Glomerular endothelial cell (primary cell): ENCODE measurements around the gene INTS1. TPM values are rescaled to one million over a fixed set of nuclear protein-coding genes. Genes with fewer than 3 reads are reported as not detected.
"Not testable (repeated sequence)": the region's sequence is repeated elsewhere in the genome, so short reads cannot be mapped to it uniquely, and the experiment has no call there.

Experiments
- DNase-seq: peaks from one replicate; pipeline ENCODE4 v3.0.0-alpha.2; 2011; ENCODE audit warnings: low read depth, low spot score; ENCODE audit errors: extremely low read depth
- total RNA-seq: library from RNA; depleted of rRNA; stranded (reverse); fragments of >200 nt; gene quantifications from 2 replicates; pipeline ENCODE4 v1.2.3, GENCODE V29; 2015

Gene INTS1
- total RNA-seq, 1 donor from 2014 or later, result 85.4 TPM

DNA sequence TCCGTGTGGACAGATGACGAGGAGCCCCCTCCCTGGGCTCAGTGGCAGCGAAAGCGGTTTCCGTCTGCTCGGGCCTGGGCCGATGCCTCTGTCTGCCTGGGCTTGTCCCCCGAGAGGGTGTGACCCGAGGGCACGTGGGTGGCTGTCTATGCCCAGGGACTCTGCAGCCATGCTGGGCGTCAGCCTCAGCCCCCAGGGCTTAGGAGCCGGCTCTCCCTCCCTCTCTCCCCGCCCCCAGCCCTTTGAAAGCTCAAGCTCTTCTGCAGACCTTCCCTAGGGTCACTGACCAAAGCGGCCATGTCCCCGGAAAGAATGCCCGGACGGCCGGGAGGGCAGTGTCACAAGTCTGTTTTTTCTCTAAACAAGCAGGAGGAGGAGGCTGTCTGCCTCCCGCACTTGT is 52.0 kb downstream of the INTS1 start:
- DNase-seq, result no peak

DNA sequence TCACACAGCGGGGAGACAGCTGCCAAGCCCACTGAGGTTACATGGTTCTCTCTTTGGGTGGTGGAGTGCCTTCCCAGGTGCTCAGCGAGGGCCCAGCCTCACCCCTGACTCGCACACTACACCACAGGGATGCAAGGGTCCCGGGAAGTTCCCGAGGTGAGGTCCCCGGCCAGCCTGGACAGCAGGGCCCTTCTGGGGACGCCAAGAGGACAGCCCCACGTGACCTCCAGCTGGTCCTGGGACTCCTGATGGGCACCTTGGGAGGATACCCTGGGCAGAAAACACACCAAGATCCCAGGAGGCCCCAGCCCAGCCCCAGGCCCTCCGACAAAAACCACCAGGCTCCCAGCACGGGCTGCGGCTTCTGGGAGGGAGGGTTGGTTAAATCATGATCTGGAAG is 53.2 kb downstream of the INTS1 start:
- DNase-seq, result no peak

DNA sequence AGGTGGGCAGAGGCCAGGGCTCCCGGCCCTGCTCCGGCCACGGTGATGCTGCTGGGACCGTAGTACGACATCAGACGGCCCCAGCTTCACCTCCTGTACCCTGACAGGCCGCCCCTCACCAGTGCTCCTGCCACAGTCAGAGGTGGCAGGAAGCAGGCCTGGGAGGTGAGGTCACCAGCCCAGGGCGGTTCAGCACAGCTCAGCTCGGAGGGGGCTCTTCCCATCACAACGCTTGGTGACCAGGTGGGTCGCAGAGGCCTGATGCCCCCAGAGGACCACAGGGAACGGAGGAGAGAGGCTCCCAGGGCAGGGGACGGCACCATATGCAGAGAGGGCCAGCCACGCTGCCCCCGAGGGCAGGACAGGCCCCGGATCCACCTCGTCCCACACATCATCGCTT is 53.8 kb downstream of the INTS1 start:
- DNase-seq, result no peak

DNA sequence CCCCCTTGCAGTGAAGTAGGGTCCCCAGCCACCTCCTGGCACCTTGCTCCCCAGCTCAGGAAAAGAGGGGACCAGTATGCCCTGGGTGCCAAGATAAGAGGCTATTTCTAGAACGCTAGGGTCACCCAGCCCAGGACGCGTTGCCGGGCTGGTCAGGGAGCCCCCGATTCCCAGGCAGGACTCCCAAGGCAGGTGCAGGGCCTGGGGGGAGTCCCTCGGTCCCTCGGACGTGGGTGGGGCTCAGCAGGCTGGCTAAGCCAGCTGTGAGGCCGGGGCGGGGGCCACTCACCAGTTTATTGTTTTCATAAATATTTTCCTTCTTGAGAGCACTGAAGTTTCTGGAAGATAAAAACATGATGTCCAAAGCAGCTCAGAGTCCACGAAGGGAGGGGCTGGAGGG is 54.2 kb downstream of the INTS1 start:
- DNase-seq, result no peak

DNA sequence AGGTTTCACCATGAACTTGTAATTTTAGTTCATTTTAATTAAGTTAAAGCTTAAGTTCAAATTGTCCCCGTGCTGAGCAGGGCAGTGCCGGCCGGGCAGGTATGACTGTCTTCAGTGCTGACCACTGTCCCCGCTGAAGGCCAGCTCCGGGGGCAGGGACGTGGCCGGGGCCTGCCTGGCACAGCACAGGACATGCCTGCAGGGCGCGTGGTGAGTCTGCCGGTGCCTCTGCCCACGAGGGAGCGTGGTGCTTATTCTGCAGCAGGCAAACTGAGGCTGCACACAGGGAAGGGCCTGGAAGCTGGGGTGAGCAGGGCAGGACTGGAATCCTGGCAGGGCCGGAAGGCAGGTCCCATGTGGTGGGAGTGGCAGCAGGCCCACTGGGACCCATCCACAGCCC is 54.7 kb downstream of the INTS1 start:
- no peak for DNase-seq

DNA sequence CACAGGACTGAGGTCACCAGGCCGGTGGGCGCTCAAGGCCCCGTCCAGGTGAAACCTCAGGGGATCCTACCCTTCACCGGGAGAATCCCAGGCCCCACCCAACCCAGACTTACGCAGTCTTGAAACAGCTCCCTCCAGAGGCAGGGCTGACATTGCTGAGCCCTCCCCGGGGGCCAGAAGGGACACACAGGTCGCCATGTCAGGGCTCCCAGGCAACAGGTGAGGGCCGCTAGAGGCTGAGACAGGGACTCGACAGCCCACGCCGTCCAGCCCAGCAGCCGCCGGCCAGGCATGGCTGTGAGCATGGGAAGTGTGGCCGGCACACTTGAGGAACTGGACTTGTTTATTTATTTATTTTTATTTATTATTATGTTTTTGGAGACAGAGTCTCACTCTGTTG is 55.2 kb downstream of the INTS1 start:
- DNase-seq, result no peak

DNA sequence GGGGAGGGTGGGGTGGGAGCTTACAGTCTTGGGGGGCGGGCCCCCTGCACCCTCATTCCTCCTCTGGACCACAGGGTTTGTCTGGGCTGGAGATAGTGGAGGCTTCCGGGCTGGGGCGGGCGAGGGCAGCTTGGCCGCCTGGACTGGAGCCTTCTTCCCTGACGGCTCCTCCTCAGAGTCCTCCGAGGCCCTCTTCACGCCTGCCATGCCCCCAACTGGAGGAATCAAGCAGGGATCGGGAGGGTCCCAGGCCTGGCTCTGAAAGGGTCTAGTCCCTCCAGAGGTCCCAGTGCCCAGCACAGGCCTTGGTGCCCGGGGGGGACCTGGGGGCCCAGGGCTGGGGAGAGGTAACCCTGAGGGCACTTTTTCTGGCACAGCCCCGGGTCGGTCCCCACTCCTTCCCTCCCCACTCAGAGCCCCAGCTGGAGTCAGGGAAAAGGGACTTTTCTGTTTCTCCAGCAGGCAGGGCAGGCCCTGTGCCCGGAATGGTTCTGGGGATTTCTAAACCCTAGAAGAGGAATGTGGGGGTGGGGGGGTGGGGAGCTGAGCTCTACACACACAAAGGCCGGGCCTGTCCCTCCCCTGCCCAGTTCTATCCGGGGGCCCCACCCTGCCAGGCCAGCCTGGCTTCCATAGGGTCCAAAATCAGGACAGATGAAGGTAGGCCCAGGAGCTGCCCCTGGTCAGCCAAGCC is 56.5 kb downstream of the INTS1 start:
- no peak for DNase-seq

DNA sequence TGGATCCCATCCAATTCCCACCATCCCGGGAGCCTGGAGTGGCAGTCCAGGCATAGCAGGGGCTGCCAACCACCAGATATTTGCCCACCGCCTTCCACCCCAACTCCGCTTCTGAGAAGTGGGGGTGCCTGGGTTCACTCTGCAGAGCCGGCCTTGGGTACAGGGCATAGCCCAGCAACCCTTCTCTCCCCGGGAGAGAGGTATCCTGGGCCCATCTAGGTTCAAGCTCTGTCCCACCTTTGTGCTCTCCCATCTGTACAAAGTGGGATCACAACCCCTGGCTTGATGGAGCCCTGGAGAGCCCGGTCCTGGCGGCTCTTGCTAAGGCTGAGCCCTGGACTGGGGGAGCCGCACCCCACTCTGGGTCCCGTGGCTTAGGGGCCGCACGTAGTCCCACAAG is 57.1 kb downstream of the INTS1 start:
- DNase-seq, result no peak

DNA sequence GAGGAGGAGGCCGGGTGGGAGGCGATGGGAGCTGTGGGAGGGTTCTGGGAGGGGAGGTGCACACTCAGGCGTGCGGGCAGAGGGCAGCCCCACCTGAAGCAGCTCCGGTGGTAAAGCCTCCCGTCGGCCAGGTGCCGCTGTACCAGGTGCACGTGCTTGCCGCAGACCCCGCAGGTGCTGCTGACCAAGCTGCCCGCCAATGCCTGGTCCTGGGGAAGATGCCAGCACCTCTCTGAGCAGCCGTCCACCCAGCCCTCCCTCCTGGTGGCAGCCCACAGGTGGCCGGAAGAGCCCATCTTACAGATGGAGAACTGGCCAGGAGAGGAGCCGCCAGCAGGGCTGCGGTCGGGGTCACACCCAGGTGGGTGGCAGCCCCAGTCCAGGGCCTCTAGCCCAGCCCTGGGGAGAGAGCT is 57.6 kb downstream of the INTS1 start:
- DNase-seq, result no peak

DNA sequence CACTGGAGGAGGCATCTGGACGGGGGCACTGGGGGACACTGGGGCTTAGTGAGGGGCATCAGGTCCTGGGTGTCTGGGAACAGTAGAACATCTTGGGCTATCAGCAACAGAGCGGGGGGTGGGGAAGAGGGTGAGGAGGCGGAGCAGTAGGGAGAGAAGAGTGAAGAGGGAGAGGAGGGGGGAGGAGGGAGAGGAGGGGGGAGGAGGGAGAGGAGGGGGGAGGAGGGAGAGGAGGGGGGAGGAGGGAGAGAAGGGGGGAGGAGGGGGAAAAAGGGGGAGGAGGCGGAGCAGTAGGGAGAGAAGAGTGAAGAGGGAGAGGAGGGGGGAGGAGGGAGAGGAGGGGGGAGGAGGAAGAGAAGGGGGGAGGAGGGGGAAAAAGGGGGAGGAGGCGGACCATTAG is 58.2 kb downstream of the INTS1 start:
- DNase-seq, result not testable (repeated sequence)

DNA sequence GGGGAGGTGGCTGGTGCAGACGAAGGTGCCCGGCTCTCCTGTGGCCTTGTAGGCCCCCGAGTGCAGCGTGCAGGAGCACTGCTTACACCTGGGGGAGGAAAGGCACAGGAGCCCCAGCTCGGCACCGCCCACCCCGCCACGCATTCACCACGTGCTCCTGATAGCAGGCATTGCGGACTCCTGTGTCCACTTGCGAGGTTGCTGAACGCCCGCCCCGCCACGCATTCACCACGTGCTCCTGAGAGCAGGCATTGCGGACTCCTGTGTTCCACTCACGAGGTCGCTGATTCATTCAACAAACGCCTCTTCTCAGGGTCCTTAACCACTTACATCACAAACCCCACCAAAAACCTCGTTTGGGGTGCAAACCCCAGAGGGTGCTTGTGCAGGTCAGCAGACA is 58.8 kb downstream of the INTS1 start:
- no peak for DNase-seq

DNA sequence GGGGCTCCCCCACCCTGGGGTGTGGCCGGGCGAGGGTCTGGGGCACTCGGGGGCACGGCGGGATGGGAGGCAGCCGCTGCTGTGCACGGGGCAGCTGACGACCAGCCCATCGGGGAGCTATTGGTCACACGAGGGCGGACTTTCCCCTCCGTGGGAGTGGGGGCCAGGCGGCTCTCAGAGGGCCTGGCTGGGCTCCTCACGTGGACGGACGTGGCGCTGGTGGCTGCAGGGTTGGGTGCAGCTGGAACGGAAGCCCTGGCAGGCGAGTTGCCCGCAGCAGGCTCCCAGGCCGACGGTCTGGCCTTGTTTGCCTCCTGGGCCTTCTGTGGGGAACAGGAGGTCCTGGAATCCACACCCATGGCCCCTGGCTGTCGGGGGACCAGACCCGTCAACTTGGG is 59.3 kb downstream of the INTS1 start:
- no peak for DNase-seq

DNA sequence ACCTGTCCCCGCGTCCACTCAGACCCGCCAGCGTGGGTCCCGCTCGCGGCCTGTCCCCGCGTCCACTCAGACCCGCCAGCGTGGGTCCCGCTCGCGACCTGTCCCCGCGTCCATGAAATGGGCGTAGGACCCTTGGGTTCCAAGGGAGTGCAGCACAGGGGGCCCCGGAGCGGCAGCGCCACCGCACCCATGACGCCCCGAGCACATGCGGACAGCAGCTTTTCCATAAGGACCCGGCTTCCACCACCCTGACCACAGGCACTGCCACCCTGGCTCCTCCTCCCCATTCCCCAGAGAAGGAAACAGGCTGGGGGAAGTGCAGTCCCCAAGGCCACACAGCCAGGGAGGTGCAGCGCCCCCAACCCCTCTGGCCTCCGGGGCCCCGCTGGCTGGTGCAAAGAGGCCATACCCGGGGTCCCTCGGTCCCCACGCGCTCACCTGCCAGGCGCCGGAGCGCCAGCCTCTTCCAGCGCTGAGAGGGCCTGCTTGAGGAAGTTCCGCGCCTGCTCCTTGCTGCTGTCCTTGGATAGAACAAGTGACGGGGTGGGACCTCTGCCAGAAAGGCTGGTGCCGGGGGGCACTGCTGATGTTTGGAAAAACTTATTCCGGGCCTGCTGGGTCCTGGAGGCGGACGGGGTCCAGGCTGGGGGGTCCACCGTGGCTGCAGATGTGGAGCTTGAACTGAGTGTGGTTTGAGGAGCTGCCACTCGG is 59.8 kb downstream of the INTS1 start:
- DNase-seq, result no peak

DNA sequence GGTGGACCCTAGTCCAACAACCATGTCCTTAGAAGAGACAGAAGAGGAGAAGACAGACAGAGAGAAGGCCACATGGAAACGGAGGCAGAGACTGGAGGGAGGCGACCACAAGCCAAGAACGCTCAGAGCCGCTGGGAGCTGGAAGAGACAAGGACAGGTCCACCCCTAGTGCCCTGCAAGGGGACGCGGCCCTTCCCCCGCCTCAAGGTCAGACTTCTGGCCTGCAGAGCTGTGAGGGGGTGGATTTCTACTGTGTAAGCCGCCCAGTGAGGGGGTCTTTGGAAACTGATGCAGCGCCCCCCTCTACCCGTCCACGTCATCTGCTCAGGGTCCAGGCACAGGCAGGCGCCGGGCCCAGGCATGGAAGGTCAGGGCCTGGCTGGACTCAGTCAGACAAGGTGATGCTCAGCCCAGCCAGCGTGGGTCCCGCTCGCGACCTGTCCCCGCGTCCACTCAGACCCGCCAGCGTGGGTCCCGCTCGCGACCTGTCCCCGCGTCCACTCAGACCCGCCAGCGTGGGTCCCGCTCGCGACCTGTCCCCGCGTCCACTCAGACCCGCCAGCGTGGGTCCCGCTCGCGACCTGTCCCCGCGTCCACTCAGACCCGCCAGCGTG is 60.5 kb downstream of the INTS1 start:
- not testable (repeated sequence) for DNase-seq

DNA sequence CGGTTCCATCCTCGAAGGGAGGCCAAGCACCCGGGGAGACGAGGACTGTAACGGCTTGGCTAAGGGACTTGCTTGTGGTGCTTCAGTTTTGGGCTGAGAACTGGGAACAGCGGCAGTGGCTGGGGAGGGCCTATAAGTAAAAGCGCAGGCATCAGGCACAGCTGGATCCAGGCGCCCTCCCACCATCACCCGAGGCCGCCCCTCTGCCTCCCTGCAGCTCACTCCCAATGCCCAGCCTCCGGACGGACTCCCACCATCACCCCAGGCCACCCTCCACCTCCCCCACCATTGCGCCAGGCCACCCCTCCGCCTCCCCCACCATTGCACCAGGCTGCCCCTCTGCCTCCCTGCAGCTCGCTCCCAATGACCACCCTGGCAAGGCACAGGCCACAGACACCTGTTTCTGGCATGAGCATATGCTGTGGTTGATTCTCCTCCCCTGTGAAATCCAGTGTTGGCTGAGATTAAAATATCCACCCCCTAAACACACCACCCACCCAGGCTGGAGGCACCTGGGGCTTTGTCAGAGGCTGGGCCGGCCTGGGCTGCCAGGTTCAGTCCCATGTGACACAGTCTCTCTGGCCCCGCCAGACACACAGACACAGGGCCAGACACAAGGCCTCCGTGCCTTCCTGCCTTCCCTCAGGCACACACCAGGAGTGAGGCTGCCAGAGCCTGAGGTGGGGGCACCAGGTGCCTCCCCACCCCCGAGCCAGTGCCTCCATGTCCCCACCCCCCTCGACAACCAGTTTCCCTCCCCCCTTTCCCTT is 61.6 kb downstream of the INTS1 start:
- DNase-seq, result no peak

DNA sequence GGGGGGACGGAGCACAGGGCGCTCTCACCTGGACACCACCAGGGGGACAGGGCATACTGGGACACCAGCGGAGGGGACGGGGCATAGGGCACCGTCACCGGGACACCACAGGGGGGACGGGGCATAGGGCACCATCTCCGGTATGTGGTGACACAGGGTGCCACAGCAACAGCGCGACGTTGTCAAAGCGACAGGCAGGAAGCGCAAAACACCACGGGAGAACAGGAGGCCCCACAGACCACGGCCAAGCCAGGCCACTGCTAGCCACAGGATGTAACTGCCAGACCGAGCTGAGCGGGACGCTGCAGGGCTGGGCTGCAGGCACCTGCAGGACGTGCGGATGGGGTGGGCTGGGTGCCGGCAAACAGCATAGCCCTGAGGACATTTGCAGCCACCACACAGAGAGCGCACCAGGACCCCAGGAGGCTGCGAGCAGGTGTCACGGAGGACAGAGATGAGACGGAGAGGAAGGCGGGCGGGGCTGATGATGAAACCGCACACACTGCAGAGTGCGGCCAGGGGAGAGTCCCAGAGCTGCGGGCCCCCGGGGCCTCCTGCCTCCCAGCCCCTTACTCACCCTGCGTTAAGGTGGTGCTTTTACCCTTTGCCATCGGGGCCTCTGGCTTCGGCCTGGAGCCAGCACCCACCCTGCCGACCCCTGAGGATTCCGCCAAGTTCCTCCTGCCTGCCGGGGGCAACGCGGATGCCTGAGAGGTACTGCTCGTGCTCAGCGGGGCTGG is 62.4 kb downstream of the INTS1 start:
- no peak for DNase-seq

DNA sequence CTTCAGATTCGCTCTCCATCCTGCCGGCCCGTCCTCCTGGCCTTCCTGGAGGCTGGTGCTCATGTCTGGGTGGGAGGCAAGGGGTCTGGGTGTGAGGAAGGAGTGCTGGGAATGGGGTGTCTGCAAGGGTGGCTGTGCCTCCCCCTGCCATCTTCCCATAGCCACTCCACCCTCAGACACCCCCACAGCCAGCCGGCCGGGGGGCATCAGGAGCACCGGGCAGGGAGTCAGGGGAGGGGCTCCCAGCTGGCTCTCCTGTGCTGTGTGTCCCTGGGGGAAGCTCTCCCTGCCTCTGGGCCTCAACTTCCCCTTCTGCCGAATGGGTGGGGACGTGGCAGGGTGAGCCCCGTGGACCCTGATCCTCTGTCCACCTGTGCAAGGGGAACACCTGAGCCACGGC is 63.6 kb downstream of the INTS1 start:
- no peak for DNase-seq

DNA sequence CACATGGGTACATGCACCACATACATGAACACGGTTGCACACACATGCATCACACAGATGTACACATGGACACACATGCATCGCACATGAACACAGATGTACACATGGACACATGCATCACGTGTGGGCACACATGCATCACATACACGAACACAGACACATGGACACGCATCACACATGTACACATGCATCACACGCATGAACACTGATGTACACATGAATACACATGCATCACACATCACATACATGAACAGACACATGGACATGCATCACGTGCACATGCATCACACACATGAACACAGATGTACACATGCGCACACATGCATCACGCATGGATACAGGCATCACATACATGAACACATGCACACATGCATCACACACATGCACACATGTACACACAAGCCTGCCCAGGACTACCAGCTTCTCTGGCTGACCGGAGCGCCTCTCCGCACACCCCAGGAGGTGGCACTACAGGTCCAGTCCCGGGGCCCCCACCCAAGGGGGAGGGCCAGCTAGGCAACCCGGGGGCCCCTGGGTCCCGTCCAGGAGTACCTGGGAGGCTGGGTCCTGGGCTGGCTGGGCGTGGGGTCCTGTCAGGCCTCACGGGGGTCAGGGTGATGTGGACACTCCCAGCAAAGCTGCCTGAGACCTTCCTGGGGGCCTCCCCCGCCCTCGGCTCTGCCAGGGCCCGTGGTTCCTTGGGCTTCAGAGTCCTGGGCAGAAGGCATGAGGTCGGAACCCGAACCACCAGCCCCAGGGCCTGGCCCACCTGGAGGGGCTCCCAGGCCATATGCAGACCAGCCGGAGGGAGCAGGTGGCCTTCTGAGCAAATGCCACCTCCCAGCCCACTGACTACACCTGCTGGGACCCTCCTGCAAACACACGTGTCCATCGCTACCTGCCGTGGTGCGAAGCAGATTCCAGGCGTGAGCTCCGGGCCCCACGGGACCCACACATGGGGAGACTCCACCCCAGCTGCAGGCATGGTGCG is 64.5 kb downstream of the INTS1 start:
- DNase-seq, result no peak

DNA sequence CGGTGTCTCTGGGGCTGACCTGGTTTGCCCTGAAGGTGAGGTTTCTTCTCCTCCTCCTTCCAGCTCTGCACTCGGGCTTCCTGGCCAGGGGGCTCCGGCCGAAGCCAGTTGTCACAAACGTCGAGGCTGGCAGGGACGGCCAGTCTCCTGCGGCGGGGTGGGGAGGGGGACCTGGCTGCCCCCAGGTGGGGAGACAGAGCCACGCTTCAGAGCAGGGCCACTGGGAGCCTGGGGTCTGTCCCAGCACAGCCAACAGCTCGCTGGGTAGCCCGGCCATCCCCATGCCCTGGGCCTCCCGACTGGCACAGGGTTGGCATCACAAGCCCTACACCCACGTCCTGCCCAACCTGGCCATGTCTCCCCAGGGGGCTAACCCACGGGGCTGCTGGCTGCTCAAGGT is 65.4 kb downstream of the INTS1 start:
- DNase-seq, result no peak

DNA sequence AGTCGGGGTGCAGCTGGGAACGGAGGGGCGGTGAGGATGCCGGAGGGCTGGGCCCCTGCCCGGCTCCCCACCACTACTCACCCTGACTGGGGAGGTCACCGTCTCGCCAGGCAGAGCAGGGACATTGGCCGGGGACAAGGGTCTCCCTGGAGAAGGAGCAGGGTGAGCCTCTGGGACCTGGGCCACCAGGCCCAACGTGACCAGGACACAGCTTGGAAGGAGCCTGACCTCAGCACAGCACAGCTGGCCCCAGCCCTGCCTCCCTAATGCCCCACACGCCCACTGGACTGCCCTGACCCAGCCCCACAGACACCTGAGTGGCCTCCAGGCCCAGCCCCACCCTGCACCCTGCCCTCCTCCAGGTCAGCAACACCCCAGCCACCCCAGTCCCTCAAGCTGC is 66.0 kb downstream of the INTS1 start:
- no peak for DNase-seq
